SU-DHL-6 (cell line): ENCODE data around the gene LAD1.

Source experiments
- H2AFZ ChIP-seq: fragments of 200-600 bp; sonication (generic); 2 replicates; pipeline ENCODE4 v1.6.1; 2014; ENCODE audit warnings: low read depth, mild to moderate bottlenecking, moderate library complexity, mixed read lengths, antibody characterized with exemption, low read length; ENCODE audit not compliant: severe bottlenecking
- H3F3A ChIP-seq: fragments of 200-600 bp; shearing (Covaris generic); 2 replicates; pipeline ENCODE4 v1.6.0; 2016; ENCODE audit warnings: antibody characterized with exemption, mild to moderate bottlenecking; ENCODE audit not compliant: insufficient read depth
- H3K27ac ChIP-seq: fragments of 200-600 bp; sonication (generic); 2 replicates; pipeline ENCODE4 v1.5.1; 2016; ENCODE audit warnings: low read depth, mild to moderate bottlenecking, low read length, moderate library complexity, mixed read lengths
- H3K27me3 ChIP-seq: fragments of 200-600 bp; sonication (generic), shearing (Covaris generic); 2 replicates; pipeline ENCODE4 v1.6.0; 2014; ENCODE audit warnings: mild to moderate bottlenecking, low read length
- H3K36me3 ChIP-seq: fragments of 200-600 bp; sonication (generic); 2 replicates; pipeline ENCODE4 v1.6.1; 2014; ENCODE audit warnings: mild to moderate bottlenecking, low read length, mixed read lengths
- H3K4me2 ChIP-seq: fragments of 300-600, 200-600 bp; shearing (Covaris generic), sonication (generic); 2 replicates; pipeline ENCODE4 v1.6.0; 2014; ENCODE audit warnings: low read length, low read depth, mild to moderate bottlenecking; ENCODE audit not compliant: poor library complexity, severe bottlenecking
- H3K4me3 ChIP-seq: fragments of 200-600 bp; sonication (generic); 2 replicates; pipeline ENCODE4 v1.5.1; 2014; ENCODE audit warnings: antibody characterized with exemption, low read length, mild to moderate bottlenecking, mixed read lengths; ENCODE audit not compliant: insufficient read depth, poor library complexity, severe bottlenecking
- H3K79me2 ChIP-seq: fragments of 200-600 bp; sonication (generic); 2 replicates; pipeline ENCODE4 v1.6.1; 2014; ENCODE audit warnings: mild to moderate bottlenecking, low read length, moderate library complexity; ENCODE audit not compliant: insufficient read depth
- H3K9ac ChIP-seq: fragments of 200-600 bp; sonication (generic); 2 replicates; pipeline ENCODE4 v1.7.0; 2014; ENCODE audit warnings: mild to moderate bottlenecking, low read length
- H3K9me2 ChIP-seq: fragments of 200-600 bp; sonication (generic); replicated peaks from 2 replicates; pipeline ENCODE4 v1.6.1; 2014; ENCODE audit warnings: low read length; ENCODE audit not compliant: insufficient read depth
- H3K9me3 ChIP-seq: fragments of 200-600 bp; sonication (generic); 2 replicates; pipeline ENCODE4 v1.6.1; 2014; ENCODE audit warnings: low read length, mixed read lengths; ENCODE audit not compliant: insufficient read depth
- H4K20me1 ChIP-seq: fragments of 200-600 bp; sonication (generic); 2 replicates; pipeline ENCODE4 v1.6.1; 2014; ENCODE audit warnings: low read depth, mild to moderate bottlenecking, antibody characterized with exemption, low read length, moderate library complexity, mixed read lengths
- EZH2phosphoT487 ChIP-seq: fragments of 200-600 bp; sonication (generic), shearing (Covaris generic); conservative IDR thresholded peaks from 2 replicates; pipeline ENCODE4 v1.6.1; 2018; ENCODE audit warnings: mild to moderate bottlenecking, antibody characterized with exemption, low read length, moderate library complexity, mixed read lengths
- TF ChIP-seq, protein P1 (sequence below): fragments of 200-600 bp; sonication (generic); IDR thresholded peaks from one replicate; pipeline ENCODE4 v1.5.1; 2017; ENCODE audit warnings: antibody characterized with exemption, mild to moderate bottlenecking, low read length, moderate library complexity; ENCODE audit not compliant: insufficient read depth, poor library complexity, severe bottlenecking

LAD1 gene

DNA sequence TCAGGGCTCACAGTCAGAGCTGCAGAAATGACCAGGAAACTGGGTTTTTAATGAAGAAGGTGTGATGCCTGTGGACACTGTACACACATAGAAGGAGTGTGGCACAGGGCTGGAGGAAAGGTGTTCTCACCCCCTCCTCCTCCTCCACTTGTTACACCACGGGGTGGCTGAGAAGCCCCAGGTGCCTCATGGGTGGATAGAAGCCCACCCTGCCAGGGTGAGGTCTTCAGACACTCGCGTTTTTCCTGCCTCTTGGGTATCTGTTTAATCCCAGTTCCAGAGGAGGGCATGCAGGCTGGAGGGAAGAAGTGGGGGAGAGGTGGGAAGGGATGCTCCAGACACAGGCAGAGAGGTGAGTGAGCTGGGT is 9.7 kb upstream of the LAD1 start:
- no peaks in the 10 kb centered on the region for H3K27me3 ChIP-seq
- H3K4me2 ChIP-seq: no peak overlapping the region
- H3K9me3 ChIP-seq: no peaks in the 10 kb centered on the region
- no peak overlapping the region for H3K4me3 ChIP-seq
- no peak overlapping the region for H2AFZ ChIP-seq
- no peaks in the 10 kb centered on the region for H3K79me2 ChIP-seq
- no peak overlapping the region for H3K9ac ChIP-seq
- H3K9me2 ChIP-seq: no peaks in the 10 kb centered on the region
- no peaks in the 10 kb centered on the region for H3F3A ChIP-seq
- no peaks in the 10 kb centered on the region for H3K36me3 ChIP-seq
- no peak overlapping the region for H3K27ac ChIP-seq
- H4K20me1 ChIP-seq: no peaks in the 10 kb centered on the region
- TF ChIP-seq EZH2phosphoT487: no peak
- TF ChIP-seq, protein P1, sequence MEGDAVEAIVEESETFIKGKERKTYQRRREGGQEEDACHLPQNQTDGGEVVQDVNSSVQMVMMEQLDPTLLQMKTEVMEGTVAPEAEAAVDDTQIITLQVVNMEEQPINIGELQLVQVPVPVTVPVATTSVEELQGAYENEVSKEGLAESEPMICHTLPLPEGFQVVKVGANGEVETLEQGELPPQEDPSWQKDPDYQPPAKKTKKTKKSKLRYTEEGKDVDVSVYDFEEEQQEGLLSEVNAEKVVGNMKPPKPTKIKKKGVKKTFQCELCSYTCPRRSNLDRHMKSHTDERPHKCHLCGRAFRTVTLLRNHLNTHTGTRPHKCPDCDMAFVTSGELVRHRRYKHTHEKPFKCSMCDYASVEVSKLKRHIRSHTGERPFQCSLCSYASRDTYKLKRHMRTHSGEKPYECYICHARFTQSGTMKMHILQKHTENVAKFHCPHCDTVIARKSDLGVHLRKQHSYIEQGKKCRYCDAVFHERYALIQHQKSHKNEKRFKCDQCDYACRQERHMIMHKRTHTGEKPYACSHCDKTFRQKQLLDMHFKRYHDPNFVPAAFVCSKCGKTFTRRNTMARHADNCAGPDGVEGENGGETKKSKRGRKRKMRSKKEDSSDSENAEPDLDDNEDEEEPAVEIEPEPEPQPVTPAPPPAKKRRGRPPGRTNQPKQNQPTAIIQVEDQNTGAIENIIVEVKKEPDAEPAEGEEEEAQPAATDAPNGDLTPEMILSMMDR: no peak

DNA sequence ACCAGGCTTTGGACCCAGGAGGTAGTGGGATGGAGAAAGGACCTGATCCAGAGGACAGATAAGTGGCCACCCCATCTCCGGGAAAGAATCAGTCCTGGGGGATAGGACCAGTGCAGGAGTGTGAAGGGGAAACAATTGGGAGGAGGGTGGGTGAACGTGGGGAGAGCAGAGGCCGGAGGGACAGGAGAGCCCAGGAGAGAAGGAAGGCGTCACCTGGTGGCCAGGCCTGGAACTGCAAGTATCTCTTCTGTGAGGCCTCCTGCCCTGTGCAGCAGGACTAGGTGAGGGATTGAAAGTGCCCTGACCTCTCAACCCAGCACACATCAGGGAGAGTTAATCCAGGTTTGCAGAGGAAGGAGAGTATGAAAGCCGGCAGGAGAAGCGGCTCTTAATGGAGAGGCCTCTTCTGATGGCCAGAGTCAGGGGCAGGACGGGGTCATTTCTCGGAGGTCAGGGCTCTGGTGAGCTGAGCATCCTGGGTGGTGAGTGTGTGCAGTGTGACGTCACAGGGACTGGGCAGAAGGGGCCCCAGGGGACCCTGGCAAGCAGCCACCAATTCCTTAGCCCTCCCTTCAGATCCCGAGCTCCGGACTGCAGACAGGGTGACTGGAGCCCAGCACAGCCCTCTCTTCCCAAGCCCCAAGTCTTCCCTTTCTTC is 9.2 kb upstream of the LAD1 start:
- Histone ChIP-seq H3K79me2 (no peaks in the 10 kb centered on the region), H4K20me1 (no peaks in the 10 kb centered on the region), H3K9me3 (no peaks in the 10 kb centered on the region), H3K27ac (no peak overlapping the region), H3F3A (no peaks in the 10 kb centered on the region), H3K36me3 (no peaks in the 10 kb centered on the region), H3K27me3 (no peaks in the 10 kb centered on the region), H2AFZ (no peak overlapping the region), H3K4me3 (no peak overlapping the region), H3K9me2 (no peaks in the 10 kb centered on the region), H3K9ac (no peak overlapping the region), H3K4me2 (no peak overlapping the region)
- TF ChIP-seq, protein P1: peak; percentile 71
- TF ChIP-seq EZH2phosphoT487: no peak

DNA sequence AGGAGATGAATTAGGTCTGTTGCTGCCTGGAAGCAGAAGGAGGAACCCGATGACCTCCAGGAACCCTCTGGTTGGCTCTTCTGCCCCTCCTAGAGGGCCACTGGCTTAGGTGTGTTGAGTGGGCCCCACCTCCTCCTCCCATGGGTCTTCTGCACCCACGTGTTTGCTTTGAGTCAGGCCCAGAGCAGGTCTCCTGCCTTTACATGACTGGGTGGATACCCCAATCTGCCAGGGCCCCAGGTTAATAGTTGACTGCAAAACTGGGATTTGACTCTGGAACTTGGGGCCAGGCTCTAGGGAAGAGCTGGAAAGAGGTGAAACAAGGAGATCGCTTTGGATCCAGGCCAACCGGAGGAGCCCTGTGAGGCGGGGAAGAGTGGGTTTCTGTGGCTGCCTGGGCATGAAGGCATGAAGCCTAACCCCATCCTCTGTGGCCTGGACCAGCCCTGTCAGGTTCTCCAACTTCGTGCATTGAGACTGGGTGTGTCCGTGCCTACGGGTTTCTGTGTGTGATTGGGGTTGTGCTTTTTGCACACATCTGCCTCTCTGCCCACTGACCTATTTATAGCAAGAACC is 7.8 kb upstream of the LAD1 start:
- no peak overlapping the region for H3K9ac ChIP-seq
- H3K36me3 ChIP-seq: no peaks in the 10 kb centered on the region
- no peak overlapping the region for H3K4me2 ChIP-seq
- no peak for TF ChIP-seq EZH2phosphoT487
- TF ChIP-seq, protein P1: no peak
- H3K27me3 ChIP-seq: no peaks in the 10 kb centered on the region
- no peak overlapping the region for H3K4me3 ChIP-seq
- no peak overlapping the region for H2AFZ ChIP-seq
- no peak overlapping the region for H3K27ac ChIP-seq
- H3K79me2 ChIP-seq: no peaks in the 10 kb centered on the region
- H3K9me2 ChIP-seq: no peaks in the 10 kb centered on the region
- no peaks in the 10 kb centered on the region for H4K20me1 ChIP-seq
- H3K9me3 ChIP-seq: no peaks in the 10 kb centered on the region
- H3F3A ChIP-seq: no peaks in the 10 kb centered on the region
